Measurements from ENCODE around the gene OR10H5.
A peak's percentile ranks its signal among the peaks of the same experiment; 100 is the strongest.
"Not testable (repeated sequence)": the region's sequence is repeated elsewhere in the genome, so short reads cannot be mapped to it uniquely, and the experiment has no call there.

The OR10H5 gene, protein sequence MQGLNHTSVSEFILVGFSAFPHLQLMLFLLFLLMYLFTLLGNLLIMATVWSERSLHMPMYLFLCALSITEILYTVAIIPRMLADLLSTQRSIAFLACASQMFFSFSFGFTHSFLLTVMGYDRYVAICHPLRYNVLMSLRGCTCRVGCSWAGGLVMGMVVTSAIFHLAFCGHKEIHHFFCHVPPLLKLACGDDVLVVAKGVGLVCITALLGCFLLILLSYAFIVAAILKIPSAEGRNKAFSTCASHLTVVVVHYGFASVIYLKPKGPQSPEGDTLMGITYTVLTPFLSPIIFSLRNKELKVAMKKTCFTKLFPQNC

DNA sequence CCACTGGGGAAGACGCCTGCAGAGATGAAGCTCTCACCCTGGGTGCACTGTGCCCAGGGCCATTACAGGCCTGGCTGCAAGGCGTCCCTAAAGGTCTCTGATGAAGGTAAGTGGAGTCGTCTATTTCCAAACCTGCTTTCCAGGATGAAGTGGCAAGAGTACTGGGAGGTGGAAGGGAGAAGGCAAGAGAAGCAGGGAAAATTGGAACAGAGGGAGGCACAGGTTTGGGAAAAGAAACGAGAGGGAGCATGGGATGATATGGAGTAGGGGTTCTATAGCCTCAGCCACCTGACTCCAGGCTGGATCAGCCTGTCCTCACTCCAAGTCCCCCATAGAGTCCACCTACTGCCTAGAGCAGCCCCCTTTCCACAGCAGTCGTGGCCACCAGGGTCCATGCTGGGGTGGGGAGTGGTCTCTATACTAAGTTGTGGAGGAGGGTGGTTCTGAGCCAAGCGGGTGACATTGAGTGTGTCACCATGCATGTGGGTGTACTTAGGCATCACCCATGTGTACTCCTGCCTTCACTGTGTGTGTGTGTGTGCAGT, at the start of gene OR10H5:
Gene OR10H5, plus strand, starts transcription at position 51 of the 545 bp plus-strand sequence. CDS start 6,388 bp downstream, outside the sequence.
- DNase-seq (ENCODE audit: insufficient read length, low spot score) (no peak), FAIRE-seq (no peak)

DNA sequence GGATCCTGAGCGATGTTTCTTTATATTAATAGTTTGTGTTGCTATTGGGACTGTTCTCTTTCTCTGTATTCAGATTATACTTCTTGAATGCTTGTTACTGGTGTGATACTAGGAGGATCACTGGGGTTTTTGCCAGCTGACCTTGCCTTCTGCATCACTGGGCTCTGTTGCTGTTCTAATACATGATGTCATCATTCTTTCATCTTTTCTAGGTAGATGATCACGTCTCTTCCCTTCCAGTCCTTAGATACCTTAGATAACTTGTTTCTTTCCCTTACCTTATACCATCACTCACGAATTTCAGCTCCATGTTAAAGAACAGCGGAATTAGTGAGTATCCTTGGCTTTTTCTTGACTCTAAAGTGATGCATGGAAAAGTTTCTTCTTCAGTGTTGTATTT, 49.7 kb upstream of the OR10H5 start, which contains the start of gene OR10H3:
Gene OR10H3, plus strand, starts transcription at position 264 of the 400 bp plus-strand sequence. CDS start 3,408 bp downstream, outside the sequence.
- FAIRE-seq: no peak
- no peak for DNase-seq (ENCODE audit: insufficient read length, low spot score)

DNA sequence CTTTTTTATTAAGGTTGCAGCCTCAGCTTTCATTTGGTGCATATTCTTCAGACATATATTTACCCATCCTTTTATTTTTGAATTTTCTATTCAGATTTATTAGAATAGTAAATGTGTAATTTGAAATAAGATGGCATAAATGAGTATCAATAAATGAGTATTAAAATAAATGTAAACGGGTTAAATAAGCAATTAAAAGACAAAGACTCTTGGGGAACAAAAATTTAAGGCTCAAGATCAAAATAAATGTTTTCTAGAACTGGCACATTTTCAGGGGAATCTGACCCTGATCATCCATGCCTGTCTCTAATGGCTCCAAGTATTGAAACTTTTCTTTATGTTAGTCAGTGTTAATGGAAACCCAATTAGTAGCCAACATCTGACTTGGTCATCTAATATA, 46.7 kb upstream of the OR10H5 start:
- no peak for DNase-seq (ENCODE audit: insufficient read length, low spot score)
- no peak for FAIRE-seq

DNA sequence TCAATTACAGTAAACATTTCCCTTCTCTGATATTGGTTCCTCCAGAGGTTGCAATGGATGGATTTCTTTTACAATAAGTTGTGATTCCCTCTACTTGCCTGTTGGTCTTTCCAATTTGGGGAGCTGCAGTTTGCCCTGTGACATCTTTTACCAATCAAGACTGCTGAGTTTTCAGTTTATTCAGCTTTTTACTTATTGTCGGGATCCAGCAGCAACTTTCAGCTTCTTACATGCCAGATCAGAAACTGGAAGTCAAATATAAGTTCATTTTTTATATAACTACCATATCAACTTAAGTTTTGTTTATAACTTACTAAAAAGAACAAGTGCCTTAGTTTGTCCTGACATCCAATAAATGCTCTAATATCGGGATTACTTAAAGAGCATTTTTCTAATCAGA, 39.2 kb upstream of the OR10H5 start:
- DNase-seq (ENCODE audit: insufficient read length, low spot score) (no peak), FAIRE-seq (no peak)

DNA sequence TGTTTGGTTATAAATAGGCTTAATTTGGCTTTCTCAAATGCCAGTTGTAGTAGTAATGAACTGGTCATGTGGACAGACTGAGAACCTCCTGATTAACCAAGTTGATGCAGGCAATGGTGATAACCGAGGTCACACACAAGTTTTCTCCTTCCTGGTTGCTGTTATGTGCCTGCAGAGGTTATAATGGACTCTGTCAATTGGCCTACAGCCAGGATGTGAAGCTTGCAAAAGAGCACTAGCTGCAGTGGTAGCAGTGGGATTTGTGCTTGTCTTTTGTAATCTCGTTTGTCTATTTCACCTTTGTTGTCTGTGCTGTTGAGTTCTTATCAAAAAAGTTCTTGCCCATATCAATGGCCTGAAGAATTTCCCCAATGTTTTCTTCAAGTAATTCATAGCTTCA, 29.1 kb upstream of the OR10H5 start:
- no peak for DNase-seq (ENCODE audit: insufficient read length, low spot score)
- no peak for FAIRE-seq

DNA sequence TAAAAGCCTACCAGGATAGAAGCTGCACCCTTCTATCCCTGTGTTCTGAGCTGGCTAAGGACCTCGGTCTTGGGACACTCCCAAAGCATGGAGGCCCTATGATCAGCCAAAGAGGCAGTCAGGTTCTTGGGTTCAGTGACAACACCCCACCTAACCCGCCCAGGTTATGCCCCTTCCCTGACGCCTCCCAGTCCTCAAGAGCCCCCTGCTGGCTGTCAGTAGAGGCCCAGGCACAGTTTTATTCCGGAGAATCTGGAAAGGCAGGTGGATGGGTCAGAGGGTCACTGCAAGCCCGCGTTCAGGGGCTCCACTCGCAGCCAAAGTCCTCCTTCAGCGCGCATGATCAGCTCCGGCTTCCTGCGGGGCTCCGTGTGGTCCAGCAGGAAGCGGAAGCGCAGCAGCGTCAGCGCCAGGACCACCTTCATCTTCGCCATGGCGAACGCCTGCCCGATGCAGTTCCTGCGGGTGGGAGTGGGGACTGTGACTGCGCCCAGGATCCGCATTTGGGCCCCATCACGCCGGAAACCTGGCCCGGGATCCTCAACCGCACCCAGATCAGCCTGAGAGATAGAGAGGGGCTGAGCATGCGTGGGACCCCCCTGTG, 27.4 kb upstream of the OR10H5 start:
- DNase-seq (ENCODE audit: insufficient read length, low spot score): no peak
- FAIRE-seq: no peak

DNA sequence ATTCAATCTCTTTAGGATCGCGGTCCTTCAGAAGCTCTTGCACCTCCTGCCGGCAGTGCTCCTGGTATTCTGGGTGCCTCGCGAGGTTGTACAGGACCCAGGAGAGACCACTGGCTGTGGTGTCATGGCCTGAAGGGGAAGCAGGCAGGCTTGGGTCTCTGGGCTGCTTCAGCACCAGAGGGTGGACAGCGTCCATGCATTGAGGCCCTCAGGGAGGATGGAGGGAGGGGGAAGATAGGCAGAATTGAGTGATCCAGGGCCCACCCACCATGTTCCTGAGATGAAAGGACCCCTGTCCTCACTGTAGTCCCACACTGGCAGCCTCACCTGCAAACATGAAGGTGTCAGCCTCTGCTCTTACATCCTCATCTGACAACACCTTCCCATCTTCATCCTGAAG, 17.9 kb upstream of the OR10H5 start:
- FAIRE-seq (no peak), DNase-seq (ENCODE audit: insufficient read length, low spot score) (no peak)

DNA sequence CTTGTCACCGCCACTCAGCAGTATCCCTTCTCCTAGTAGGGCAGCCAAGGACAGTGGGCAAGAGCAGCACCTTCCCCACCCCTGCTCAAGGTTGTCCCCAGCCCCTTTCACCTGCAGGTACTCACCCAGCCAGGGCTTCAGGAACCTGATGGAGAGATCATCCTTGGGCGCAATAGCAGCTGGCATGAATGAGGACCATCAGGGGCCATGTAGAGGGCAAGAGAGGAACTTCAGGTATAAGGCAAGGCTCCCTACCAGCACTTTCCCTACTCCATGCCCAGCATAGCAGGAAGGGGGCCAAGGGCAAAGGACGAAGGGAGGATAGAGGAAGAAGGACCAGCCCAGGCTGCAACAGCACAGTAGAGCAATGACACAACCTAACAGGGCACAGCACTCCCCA, 13.3 kb upstream of the OR10H5 start:
- FAIRE-seq: not testable (repeated sequence)

DNA sequence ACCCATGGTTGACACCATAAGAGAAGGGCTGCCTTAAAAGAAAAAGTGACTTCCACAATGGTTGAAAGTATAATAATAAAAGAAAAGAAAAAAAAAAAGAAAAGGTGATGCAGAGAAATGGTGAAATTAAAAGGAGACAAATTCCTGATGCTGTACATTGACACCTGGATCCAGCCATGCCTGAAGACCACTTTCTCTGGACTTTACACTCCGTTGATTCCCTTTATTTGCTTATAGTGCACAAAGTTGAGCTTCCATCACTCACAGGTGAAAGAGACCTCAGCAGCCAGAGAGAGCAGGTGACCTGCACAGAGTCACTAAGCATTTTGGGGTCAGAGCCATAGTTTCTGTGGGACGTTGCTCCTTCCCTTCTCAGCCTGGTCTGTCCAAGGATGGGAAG, 12.2 kb upstream of the OR10H5 start:
- no peak for FAIRE-seq
- DNase-seq (ENCODE audit: insufficient read length, low spot score): no peak

More for the DNA sequence above, 13.3 kb upstream of the OR10H5 start:
- DNase-seq (ENCODE audit: insufficient read length, low spot score): not testable (repeated sequence)

DNA sequence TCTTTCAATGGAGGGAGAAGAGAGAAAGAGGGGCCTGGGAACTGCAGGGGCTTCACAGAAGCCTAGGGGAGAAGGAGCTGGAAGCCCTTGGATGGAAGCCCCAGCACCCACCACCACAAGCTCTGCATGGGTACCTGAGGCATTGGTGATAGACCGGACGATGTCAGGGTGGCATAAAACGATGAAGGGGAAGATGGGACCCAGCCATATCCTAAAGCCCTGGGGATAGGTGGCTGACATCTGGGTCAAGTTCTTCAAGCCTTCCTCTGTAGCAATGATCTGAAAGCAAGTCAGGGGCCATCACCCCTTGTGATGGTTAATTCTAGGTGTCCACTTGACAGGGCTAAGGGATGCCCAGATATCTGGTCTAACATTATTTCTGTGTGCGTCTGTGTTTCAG, 11.2 kb upstream of the OR10H5 start:
- no peak for DNase-seq (ENCODE audit: insufficient read length, low spot score)
- FAIRE-seq: no peak

DNA sequence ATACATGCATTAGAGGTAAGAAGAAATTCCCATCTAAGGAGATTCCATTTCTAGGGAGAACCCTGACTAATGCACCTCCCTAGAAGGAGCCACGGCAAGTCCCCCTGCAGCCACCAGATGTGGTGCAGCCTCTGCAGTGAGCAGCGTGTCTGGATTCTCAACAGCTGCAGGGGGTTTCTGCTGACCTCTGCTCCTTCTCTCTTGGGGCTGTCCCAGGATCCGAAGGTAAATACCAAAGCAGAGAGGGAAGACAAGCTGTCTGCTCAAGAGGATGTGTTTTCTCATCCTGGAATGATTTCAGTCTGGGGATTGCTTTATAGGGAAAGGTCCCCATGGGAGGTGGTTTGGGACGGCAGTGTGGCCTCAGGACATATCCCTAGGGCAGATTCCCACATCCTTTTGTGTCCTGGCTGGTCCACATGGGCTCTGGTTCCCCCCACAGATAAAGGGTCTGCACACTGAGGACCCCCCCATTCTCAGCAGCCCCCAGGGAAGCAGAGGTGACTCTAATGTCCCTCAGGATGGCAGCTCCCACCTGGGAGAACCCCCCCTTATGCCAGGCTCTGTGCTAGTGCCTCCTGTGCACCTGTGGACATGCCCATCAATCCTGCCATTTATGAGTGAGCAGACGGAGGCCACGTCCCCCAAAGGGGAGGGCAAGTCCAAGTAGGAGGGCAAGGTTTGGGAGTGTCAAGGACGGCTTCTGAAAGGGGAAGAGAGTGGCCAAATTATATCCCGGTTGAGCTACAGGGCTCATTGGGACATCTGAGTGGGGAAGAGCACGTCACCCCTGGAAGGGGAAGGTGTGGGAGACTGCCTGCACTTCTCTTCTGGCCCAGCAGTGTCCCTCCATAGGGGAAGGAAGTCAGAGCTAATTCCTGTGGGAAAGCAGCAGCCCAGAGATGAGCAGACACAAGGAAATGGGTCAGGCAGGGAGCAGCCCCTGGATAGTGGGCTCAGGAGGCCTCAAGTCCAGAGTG, 10.2 kb upstream of the OR10H5 start:
- FAIRE-seq: no peak
- no peak for DNase-seq (ENCODE audit: insufficient read length, low spot score)

DNA sequence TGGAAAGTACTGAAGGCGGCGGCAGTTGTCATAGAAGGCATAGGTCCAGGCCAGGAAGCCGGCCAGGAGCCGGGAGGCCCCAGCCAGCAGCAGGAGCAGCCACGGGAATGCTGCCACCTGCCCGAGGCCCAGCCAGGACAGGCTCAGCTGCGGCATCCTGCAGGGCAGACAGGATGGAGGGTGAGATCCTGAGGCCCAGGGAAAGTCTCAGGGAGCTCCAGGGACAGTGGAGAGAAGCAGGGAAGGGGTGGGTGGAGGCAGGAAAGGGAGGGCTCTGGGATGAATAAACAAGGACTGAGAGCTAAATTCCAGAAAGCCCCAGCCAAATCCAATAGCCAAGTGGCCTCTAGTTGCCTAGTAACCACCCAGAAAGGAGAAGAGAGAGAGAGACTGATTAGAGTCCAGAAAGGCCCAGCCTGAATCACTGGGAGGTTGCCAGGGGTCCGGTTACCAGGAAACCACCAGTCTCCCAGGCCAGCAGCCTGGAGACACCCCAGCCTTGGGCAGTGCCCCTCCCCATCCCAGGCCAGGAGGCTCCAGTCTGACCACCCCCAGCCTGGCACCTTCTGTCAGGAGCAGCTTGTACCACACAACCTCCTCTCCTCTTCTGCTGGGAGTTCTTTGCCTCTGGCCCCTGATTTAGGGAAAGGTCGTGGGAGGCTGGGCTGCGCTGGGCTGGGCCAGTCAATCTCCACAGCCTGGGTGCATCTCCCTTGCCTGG, 7.5 kb upstream of the OR10H5 start:
- no peak for DNase-seq (ENCODE audit: insufficient read length, low spot score)
- FAIRE-seq: no peak

DNA sequence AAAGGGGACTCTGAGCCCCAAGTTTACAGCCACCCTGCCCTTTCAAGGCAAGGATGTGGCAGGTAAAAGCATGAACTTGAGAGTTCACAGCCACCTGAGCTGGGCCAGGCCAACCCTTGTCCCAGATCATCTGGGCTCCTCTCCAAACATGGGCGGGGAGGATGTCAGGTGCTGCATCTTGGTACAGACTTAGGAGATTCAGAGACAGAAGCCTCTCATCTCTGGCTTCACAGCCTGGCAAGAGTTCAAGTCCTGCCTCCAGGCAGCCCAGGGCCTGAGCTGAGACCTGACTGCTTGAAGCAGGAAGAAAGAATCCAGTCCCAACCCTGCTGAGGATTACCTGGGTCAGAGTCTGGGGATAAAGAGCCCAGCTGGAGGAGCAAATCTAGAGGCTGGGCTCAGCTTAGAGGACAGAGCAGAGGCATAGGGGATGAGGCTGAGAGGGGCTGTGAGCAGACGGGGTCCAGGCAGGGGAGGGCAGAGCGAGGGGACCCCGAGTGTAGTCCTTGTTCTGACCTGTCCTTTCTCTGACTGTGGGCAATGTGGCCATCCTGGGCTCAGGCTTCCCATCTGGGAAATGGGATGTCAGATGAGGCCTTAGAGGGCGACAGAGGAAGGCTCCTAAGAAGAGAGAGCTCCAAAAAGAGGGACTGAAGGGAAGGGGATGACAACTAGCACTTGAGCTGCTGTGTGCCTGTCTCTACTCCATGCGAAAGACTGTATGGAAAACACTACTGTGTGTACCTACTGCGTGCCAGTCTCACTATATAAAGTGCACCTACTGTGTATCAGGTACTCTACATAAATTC, 6.6 kb upstream of the OR10H5 start:
- no peak for DNase-seq (ENCODE audit: insufficient read length, low spot score)
- no peak for FAIRE-seq

DNA sequence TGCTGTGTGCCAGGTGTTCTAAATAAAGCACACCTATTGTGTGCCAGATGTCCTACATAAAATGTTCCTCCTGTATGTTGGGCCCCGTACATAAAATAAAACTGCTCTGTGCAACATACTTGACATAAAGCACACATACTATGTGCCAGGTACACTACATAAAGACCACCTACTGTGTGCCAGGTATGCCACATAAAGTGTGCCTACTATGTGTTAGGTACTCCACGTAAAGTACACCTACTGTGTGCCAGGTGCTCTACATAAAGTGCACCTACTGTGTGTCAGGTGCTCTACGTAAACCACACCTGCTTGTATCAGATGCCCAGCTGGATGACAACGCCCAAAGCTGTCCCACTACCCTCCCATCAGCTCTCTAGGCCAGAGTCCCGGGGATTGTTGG, 5.8 kb upstream of the OR10H5 start:
- DNase-seq (ENCODE audit: insufficient read length, low spot score) (no peak), FAIRE-seq (no peak)

DNA sequence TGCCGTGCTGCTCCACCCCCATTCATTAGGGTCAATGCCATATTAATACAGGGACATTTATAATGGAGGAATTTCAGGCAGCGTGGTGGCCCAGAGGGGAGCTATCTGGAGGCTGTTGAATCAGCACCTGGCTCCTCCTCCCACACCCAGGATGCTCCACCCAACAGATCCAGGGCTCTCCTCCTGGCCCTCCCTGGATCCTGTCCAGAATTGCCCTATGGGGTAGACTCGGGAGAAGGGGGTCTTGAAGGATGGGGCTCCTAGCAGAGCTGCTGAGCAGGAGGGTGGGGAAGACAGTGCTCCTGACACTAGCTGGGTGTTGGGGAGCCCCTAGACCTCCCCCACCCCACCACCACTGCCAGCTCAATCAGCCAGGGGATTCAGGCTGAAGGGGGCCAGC, 5.2 kb upstream of the OR10H5 start:
- no peak for DNase-seq (ENCODE audit: insufficient read length, low spot score)
- FAIRE-seq: no peak

DNA sequence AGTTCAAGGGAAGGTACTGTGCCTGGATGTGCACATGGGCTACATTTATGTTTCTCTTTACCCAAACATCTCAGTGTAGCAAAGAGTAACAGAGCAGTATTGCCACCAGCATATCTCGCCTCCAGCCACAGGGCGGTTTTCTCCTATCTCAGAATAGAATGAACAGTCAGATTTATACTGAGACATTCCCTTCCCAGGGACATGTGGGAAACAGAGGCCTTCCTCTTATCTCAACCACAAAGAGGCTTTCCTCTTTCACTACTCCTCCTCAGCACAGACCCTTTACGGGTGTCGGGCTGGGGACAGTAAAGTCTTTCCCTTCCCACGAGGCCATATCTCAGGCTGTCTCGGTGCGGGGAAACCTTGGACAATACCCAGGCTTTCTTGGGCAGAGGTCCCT, 4.6 kb upstream of the OR10H5 start:
- DNase-seq (ENCODE audit: insufficient read length, low spot score); FAIRE-seq: not testable (repeated sequence)

DNA sequence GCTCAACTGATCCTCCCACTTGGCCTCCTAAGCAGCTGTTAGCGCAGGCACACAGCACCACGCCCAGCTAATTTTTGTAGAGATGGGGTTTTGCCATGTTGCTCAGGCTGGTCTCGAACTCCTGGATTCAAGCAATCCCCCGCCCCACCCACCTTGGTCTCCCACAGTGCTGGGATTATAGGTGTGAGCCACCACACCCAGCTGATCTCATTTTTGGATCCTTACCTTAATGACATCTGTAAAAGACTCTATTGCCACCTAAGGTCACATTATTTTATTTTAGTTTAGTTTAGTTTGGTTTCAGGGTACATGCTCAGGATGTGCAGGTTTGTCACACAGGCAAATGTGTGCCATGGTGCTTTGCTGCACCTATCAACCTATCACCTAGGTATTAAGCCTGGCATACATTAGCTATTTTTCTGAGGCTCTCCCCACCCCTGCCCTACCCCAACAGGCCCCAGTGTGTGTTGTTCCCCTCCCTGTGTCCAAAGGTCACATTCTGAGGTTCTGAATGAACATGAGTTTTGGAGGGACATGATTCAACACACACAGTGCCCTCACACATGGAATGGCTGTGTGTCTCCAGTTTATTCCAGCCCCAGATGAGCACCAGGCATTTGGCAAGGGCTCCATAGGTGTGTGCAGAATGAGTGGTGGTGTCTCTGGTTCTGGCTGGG, 1.3 kb downstream of the OR10H5 start:
- DNase-seq (ENCODE audit: insufficient read length, low spot score) (no peak), FAIRE-seq (no peak)

DNA sequence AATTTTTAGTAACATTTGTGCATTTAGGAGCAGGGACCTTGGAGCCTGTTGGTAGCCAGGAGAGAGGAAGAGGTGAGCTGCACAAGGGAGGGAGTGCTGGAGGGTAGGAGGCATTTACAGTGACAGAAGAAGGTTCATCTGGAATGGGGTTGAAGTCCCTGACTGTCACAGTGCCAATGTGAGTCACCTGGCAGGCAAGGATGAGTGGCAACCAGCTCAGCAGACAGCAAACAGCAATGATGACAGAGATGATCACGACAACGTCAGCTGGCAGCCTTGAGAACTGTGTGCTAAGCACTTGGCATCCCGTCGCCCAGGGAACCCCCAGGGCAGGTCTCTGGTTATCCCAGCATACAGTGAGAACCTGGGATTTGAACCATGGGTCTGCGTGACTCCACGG, 2.6 kb downstream of the OR10H5 start:
- no peak for FAIRE-seq
- no peak for DNase-seq (ENCODE audit: insufficient read length, low spot score)

DNA sequence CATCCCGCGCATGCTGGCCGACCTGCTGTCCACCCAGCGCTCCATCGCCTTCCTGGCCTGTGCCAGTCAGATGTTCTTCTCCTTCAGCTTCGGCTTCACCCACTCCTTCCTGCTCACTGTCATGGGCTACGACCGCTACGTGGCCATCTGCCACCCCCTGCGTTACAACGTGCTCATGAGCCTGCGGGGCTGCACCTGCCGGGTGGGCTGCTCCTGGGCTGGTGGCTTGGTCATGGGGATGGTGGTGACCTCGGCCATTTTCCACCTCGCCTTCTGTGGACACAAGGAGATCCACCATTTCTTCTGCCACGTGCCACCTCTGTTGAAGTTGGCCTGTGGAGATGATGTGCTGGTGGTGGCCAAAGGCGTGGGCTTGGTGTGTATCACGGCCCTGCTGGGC, 6.8 kb downstream of the OR10H5 start:
- FAIRE-seq: peak; percentile 85
- DNase-seq (ENCODE audit: insufficient read length, low spot score): not testable (repeated sequence)
